OCI-M1 (cell line): ENCODE measurements around the gene TXNDC17.
"Not testable (repeated sequence)": the region's sequence is repeated elsewhere in the genome, so short reads cannot be mapped to it uniquely, and the experiment has no call there.

ENCODE experiments used
- DNase-seq: peaks from one replicate; lab custom pipeline; 2025; lab: John Stamatoyannopoulos, UW

TXNDC17 gene

DNA sequence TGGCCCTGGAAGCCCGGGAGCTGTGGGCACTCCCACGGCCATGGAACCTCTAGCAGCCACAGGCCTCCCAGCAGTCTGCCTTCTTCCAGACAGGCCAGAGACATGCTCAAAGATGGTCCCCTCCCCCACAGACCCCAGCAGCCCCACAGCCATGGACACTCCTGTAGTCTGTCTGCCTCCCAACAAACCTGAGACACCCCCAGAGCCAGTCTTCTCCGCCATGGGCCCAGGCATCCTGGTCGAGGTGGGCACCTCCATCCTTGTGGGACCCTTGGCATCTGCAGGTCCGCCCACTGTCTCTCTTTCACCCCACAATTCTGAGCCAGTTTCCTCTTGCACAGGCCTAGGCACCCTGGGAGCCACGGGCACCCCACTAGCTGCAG lies 3.4 kb upstream of the TXNDC17 start:
- DNase-seq: no peak

DNA sequence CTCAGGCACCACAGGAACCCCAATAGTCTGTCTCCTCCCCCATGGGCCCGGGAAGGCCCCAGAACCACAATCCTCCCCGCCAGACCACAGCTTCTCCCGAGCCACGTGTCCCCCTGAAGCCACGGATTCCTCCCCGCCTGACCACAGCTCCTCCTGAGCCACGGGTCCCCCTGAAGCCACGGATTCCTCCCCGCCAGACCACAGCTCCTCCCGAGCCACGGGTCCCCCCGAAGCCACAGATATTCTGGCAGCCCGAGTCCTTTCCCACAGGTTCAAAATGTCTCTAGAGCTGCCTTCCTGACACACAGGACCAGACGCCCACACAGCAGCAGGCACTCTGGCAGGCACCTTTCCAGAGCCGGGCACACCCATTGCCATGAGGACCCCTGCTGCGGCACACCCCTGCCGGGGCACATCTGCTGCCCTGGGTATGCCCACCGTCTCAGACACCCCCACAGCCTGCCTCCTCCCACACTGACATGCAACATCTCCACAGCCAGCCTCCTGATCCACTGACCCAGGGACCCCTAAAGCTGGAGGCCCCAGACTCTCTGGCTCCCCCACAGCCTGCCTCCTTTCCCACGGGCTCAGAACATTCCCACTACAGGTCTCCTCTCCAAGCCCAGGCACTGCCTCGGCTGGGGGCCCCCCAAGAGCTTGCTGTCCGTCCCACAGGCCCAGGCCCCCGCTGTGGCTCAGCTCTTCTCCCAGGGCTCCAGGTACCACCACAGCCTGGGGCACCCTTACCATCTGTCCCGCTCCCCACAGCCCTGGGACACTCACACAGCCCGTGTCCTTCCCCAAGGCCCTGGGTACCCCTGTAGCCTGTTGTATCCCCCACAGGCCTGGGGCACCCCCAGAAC lies 2.6 kb upstream of the TXNDC17 start:
- no peak for DNase-seq

DNA sequence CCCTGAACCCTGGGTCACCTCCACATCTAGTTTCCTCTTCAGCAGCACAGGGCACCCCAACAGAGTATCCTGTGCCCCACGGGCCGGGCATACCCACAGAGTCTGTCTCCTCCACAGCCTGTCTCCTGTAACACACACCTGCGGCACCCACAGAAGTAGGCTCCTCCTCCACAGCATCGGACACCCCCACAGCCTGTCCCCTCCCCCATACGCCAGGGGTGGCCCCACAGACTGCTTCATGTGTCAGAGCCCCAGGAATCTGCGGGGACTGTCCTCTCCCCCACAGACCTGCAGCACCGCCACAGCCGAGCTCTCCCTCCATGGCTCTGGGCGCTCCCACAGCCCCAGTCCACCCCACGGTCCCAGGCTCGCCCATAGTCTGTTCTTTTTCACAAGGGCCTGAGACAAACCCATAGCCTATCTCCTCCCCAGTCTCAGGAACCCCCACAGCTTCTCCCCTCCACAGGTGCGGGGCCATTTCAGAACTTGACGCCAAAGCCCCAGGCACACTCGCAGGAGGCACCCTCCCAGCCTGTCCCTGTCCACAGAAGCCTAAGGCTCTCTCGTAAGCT lies 1.8 kb upstream of the TXNDC17 start:
- no peak for DNase-seq

DNA sequence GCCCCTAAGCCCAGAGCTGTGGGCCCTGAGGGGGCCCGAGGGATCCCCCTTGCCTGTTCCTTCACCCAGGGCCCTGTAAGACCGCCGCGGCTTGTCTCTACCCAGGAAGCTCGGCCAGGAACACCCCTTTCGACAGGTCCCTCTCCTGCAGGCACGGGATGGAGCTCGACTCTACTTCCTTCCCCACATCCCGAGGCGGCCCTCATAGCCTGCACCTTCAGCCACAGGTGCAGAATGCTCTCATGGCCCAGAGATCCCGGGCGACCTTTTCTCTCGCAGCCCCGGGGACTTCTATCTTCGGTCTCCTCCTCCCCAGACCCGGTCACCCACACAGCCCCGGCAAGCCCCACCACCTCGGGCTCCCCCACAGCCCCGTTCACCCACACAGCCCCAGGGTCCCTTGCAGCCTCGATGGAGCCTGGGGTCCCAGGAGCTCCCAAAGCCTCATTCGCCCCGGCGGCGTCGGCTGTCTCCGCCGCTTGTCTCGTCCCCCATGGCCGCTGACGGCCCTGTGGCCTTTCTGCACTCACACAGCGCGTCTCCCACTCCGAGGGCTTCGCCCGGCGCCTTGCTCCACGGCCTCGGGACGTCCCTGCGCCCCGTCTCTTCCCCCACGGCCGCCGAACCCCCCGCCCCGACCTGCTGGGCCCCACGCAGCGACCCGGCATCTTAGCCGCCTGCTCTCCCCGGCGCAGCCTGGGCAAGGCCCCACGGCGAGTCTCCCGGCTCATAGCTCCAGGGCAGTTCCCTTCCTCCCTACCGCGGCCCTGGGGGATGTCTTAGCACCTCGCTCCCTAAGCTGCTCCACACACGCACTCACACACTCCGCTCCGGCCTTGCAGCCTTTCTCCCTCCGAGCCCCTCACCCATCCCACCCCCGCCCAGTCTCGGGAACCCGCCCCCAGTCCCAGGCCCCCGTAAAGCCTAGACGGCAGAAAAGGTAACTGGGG lies 999 bp upstream of the TXNDC17 start:
- DNase-seq: peak; percentile 63

DNA sequence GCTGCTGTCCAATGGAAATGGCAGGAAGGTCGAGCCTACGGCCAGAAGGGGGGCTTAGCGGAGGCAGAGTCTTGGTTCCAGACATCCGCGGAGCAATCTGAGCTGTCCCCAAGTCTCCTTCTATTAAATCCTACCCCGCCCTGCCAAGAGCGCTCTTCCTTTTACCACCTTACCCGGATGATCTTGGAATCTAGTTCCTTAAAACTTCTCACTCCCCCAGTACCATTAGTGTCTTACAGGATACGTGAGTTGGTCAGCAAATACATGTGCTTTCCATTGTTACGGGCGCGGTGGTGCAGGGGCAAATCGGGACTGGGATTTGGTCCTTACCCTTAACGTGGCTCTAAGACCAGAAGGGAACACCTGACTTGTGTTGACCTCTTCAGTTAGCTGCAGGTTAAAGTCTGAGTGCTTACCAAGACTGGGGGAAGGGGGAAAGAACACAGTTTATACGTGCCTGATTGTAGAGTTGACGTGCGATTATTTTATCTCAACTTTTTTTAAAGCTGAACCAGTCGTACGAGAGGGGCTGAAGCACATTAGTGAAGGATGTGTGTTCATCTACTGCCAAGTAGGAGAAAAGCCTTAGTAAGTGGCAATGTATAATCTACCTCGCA lies 495 bp downstream of the TXNDC17 start:
- DNase-seq: peak; percentile 84

DNA sequence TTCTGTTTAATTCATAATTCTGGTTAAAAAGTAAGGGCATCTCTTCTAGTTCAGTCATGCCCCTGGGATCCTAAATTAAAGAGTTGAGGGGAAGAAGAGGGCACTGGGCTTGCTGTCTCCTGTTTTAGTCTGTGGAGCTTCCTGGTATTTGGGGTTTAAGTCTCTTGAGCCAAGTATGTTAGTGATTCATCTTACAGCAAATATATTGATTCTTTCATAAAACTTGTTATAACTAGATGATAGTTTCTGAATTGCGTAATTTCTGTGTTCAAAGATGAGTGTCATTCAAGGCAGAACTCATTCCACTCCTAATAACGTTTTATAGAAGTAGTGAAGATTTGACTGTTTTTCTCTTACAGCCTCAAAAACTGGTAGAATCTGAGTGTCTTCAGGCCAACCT lies 1.7 kb downstream of the TXNDC17 start:
- no peak for DNase-seq

DNA sequence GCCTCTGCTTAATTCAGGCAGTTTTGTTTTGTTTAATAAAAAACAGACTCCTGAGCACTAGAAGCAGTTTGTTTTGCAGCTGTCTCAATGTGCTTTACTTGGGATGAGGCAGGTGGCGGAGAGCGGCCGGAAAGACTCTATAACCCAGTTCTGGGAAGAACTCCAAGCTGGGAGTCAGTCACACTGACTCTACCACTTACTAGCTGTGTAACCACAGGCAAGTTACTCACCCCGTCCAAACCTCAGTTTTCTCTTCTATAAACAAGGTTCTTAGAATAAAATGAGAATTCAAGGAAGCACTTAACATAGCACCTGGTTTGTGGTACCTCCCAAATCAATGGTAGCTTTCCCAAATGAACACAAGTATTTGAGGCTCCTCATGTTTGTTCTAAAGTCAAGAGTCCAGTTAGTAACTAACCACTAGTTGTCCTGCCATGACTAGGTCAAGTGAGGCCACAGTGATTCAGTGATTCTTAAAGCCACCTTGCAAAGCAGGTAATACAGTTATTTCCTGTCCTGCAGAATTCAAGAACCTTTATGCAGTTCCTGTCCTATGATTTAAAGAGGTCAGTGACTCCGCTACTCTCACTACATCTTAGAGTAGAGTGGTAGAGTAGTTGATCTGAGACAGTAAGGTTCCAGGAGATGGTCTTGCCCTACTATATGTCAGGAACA lies 2.7 kb downstream of the TXNDC17 start:
- DNase-seq: no peak

DNA sequence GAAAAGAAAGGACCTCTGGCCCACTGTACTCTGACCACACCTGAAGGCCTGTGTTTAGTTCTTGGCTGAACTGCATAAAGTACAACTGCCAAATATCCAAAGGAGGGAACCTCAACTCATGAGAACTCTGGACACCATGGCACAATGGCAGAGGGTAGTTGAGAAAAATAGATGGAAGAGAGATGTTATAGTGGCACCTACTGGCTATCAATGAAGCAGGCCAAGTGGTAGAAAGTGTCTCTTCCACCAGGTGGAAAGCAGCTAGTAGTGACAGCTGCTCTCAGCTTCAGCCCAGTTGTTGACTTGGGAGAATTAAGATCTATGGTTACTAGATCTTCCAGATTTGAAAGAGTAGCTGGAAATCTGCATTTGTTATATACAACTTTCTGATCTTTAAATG lies 7.3 kb downstream of the TXNDC17 start:
- DNase-seq: peak; percentile 63

DNA sequence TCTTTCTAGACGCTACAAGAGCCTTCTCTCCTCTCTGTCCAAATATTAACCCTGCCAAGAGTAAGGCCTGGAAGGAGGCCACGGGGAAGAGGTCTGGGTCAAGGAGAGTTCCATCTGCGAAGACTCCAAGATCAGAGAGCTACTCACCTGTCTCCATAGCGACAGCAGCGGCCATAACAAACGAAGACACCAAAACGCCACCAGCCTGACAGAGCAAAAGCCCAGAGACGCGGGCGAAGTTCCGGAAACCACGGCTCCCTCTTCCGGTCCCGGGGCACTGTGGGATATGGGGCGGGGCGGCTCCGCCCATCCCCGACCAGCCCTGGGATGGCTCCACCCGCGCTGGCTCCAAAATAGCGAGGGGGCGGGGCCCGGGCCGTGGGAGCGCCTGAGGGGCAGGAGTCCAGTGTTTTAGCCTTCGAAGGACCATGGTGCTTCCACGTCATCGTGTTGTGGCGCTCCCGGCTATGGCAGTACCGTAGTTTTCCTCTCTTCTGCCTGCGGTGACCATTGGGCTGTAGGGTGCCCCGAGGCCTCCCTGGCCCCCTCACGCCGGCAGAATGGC lies 10.6 kb downstream of the TXNDC17 start, which contains the start of the genes C17orf100 and MED31:
TSS of gene C17orf100 (plus strand) at position 409 of the 565 bp plus-strand sequence. CDS start at position 561, 152 bp downstream.
TSS of gene MED31 (minus strand) at position 252 of the 565 bp plus-strand sequence. CDS start at position 175, 77 bp downstream.
- DNase-seq: peak; percentile 99

DNA sequence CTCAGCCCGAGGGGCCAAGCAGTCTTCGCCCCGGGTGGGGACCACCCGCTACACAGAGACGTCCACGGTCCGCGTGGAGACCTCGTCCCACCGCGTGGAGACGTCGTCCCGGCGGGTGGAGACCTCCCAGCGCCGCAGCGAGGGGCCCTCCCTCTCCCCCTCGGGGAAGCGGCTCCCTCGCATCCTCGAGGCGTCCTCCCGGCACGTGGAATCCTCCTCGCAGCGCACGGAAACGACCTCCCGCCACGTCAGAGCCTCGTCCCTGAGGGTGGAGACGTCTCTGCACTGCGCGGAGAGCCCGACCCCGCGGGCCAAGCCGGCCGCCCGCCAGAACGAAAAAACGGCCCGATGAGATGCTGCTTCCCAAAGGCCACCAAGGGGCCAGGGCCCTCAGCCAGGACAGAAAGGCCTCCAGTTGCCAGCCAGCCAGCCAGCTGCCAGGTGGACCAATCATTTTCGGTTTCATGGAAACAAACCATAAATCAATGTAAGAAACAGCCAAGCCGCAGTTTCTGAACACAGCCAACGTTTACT lies 11.1 kb downstream of the TXNDC17 start:
- no peak for DNase-seq

DNA sequence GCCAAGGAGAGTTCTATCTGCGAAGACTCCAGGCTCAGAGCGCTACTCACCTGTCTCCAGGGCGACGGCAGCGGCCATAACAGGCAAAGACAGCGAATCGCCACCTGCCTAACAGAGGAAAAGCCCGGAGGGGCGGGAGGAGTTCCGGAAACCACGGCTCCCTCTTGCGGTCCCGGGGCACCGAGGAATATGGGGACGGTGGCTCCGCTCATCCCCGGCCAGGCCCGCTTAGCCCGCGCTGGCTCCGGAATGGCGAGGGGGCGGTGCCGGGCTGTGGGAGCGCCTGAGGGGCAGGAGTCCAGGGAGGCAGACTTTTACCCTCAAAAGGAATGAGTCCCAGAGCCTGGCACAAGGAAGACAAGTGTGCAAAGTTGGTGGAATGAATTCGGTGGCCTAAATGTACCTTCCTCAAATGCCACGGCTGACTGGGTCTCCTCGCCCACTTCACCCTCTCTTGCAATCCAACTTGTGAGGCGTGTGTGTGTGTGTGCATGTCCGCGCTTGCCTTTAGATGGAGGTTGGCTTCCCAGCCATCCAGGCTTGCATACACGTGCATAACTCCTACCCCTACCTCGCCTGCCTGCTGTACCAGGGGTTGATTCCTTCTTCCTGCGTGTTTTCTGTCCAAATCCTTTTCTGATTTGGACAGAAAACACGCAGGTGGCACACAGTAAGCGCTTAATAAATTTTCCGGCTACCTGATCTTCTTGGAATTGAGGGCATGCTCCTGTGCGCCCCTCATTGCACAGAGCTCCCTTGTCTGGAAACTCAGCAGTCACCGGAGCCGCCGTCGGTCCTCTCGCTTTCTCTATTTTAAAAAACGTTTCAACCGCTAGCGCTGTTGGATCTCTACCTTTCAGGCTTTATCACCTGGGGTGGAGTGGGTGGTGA lies 14.2 kb downstream of the TXNDC17 start:
- DNase-seq: no peak

DNA sequence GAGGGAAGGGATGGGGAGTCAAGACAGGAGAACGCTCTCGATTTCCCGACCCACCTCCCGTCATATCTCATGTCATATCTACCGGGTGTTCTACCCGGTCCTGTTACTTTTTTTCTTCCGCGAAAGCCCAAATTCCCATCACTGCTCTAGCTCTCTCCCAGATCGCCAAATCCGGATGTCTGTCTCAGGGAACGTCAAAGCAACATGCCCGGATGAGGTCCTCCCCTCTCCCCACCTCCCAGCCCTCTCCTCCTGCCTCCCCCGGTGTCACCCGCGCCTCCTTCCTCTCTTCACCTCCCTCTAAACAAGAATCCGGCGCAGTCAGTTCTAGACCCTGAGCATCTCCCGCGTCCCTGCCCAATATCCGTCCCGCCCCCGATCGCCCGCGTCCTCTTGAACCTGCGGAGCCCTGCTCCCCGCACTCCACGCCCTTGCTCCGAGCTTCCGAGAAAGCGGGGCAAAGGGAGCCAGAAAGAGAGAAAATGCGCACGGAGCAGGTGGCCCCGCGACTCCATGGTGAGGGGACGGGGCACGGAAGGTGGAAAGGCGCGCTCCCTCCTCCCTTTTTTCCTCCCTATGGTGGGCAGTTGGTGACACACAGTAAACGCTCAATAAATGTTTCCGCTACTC lies 15.0 kb downstream of the TXNDC17 start:
- not testable (repeated sequence) for DNase-seq

DNA sequence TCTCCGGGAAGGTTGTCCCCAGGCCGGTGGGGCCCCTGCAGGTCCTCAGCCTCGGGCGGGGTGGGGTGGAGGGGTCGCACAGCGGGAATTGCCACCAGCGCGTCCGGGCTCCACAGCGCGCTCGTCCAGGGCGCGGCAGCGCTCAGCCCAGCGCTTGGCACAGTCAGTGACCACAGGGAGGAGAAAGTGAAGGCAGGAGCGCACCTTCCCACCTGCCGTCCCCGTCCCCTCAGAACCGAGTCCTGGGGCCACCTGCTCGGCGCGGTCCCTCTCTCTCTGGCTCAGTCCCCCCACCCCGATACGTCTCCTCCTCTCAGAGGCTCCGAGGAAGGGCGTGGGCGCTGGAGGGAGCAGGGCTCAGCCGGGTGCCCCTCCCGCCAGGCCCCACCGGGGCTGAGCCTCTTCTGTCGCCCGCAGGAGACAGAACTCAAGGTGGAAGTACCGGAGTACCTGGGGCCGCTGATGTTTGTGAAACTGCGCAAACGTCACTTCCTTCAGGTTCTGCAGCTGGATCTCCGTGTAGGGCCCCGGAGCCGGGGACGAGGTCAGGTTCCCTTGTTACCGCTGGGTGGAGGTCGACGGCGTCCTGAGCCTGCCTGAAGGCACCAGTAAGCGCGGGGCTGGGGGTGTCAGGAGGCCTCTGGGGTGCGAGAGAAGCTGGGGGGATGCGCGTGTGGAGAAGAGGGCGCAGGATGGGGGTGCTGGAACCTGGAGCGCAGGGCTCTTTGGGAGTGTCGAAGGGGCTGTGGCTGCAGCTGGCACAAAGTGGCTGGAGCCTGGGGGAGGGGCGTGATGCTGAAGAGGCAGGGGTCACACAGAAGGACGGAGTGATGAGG lies 16.2 kb downstream of the TXNDC17 start:
- peak; percentile 26 for DNase-seq

DNA sequence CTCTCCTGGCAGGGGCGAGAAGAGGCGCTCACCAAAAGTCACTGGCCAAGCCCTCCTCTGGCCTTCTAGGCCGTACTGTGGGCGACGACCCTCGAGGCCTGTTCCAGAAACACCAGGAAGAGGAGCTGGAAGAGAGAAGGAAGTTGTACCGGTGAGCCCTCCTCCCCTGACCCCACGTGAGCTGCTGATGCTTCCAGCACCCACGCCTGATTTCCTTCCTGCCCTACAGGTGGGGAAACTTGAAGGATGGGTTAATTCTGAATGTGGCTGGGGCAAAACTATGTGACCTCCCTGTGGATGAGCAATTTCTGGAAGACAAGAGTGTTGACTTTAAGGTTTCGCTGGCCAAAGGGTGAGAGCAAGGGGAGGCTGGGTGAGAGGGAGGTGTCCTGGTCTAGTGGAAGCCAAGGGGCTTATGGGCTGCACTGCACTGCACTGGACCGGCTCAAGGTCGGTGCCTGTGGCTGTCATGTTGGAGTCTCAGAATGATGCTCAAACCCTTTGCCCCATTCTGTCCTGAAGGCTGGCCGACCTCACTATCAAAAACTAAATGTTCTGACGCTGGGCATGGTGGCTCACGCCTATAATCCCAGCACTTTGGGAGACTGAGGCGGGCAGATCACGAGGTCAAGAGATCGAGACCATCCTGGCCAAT lies 16.9 kb downstream of the TXNDC17 start:
- DNase-seq: no peak

DNA sequence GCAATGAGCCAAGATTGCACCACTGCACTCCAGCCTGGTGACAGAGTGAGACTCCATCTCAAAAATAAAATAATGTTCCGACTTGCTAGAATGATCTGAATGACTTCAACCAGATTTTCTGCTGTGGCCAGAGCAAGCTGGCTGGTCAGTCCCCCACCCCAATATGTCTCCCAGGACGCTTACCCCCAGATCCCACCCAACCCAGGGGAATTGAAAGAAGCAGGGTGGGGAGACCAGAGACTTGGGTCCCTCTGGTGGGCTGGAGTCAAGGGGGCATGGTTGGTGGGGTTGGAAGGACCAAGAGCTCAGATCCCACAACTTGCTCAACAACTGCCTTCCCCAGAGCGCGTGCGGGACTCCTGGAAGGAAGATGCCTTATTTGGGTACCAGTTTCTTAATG lies 17.6 kb downstream of the TXNDC17 start:
- not testable (repeated sequence) for DNase-seq

DNA sequence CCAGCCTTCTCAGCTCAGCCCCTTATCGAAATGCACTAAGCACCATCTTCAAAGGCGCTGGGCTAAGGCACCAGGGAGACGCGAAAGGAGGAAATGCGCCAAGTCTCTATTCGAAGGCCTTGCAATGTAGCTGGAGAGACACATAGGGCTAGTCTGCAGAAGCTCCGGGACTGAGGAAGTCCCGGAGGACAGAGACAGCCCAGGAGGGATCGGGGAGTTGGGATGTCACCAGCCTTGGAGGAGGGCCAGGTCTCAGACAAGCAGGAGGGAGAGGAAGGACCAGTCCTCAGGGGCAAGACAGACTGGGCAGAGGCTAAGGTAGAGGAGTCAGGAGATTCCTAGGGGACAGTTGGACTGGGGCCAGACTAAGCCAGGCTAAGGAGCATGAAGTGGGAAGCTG lies 19.2 kb downstream of the TXNDC17 start:
- DNase-seq: no peak

DNA sequence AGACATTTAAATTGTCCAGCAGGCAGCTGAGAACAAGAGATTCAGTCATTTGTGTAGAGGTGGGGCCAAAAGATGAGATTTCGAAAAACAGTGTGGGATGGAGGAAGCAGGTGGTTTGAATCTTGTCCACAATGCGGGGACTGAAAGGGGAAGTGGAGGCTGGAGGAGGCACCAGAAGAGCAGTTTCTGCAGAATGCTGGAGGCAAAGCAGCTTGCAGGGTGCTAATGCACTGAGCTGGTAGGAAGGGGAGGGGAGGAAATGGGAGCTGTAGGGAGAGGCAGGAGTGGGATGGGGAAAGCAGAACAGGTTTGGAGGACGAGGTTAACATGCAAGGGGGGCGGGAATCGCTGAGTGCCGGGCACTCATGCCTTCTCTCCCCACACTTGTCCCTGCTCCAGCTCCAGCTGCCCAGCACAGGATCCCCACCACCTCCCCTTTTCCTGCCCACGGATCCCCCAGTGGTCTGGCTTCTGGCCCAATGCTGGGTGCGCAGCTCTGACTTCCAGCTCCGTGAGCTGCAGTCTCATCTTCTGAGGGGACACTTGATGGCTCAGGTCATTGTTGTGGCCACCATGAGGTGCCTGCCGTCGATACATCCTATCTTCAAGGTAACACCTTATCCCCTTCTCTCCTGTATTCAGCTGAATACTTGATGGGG lies 20.1 kb downstream of the TXNDC17 start:
- peak; percentile 38 for DNase-seq
